ENCODE data around the gene SPAAR. TPM values are rescaled to one million over a fixed set of nuclear protein-coding genes. Genes with fewer than 3 reads are reported as not detected.
"Not testable (repeated sequence)": the region's sequence is repeated elsewhere in the genome, so short reads cannot be mapped to it uniquely, and the experiment has no call there.

Gene SPAAR
- total RNA-seq, 1 experiment from 2014 or later: not detected

DNA sequence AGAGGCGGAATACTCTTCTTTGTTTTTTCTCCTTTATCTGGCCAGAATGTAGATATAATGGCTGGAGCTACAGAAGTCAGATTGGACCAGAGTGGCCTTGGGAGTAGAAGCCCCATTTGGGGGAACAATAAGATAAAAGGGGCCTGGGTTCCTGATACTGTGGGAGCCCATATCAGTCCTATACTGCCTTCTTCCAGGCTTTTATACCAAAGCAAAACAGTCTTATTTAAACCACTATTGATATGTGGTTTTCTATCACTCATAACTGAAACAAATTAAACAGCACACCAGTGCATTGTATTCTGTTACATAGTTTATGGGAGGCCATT, 14.3 kb downstream of the SPAAR start:
- Histone ChIP-seq H3K36me3 (no peaks in the 10 kb centered on the region), H3K27ac (peak overlapping the region; percentile 95), H3K4me3 (no peak overlapping the region)

DNA sequence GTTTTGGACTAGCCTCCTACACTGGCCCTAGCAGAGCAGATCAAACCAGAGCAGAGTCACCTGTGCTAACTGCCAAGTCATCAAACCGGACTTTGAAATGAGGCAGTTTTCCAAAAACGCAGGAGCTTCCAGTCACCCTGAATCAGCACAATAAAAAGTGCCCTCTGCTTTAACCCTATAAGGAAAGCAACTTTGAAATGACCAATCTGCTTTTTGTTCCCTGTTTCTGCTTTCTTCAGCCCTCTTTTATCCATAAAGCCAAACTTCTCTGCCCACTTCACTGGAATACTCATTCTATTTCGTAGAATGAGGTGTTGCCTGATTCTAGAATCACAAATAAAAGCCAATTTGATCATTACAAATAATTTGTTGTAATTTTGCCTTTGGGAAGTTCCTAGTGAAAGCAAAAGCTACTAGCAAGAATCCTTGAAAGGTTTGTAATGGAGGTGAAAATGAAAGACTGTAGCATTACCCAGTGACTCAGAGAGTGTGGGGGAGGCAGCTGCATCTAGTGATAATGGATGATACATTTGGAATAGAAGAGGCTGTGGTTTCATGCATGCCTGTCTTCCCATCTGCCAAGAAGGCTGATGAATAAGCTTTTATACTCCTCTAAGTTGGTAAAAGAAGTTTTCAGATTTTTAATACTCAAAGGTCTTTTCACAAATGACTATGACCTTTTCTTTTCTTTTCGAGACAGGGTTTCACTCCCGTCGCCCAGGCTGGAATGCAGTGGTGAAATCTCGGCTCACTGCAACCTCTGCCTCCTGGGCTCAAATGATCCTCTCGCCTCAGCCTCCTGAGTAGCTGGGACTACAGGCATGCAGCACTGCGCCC, 14.9 kb downstream of the SPAAR start:
- Histone ChIP-seq H3K36me3 (no peaks in the 10 kb centered on the region), H3K4me1 (replicated peaks) (peaks cover 22% of the 10 kb centered on the region), H3K27ac (peak overlapping the region; percentile 95), H3K4me3 (no peak overlapping the region), H3K27me3 (replicated peaks) (no peaks in the 10 kb centered on the region), H3K9me3 (replicated peaks) (no peaks in the 10 kb centered on the region; the same call in 1 of the 2 replicates)
- DNase-seq (ENCODE audit: low read depth in 1 of 2, low spot score in 2 of 2): peak; percentile 61 to 74

More for the DNA sequence above, 14.3 kb downstream of the SPAAR start:
- H3K27me3 ChIP-seq (replicated peaks): no peaks in the 10 kb centered on the region
- peaks cover 22% of the 10 kb centered on the region for H3K4me1 ChIP-seq (replicated peaks)
- DNase-seq (ENCODE audit: low read depth in 1 of 2, low spot score in 2 of 2): no peak
- H3K9me3 ChIP-seq (replicated peaks): no peaks in the 10 kb centered on the region; the same call in 1 of the 2 replicates

DNA sequence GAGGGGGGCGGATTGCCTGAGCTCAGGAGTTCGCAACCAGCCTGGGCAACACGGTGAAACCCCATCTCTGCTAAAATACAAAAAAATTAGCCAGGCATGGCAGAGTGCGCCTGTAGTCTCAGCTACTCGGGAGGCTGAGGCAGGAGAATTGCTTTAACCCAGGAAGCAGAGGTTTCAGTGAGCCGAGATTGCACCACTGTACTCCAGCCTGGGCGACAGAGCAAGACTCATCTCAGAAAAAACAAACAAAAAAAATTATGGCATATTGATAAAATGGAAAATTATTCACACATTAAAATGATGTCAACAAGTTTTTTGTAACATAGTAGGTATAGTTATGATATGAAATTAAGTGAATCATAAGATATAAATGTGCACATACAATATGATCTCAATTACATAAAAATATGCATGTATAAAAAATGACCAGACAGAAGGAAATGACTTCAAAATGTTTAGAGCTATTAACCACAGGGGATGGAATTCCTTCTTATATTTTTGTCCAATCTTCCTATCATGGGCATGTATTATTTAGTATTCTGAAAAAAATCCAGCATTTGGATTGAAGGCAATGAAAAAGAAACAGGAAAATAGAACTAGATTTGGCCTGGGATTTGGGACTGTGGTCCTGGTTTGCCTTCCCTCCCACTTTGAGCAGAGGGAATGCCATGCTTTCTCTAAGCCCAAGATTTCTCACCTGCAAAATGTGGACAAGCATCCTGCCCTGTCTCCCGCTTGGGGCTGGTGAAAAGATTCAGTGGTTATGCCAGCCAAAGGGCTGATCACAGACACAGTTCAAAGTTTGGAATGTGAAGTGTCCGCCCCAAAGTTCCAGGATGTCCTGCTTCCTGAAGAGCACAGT, 19.5 kb downstream of the SPAAR start:
- Histone ChIP-seq H3K9me3 (replicated peaks) (no peaks in the 10 kb centered on the region; the same call in 1 of the 2 replicates), H3K36me3 (no peaks in the 10 kb centered on the region), H3K27me3 (replicated peaks) (no peaks in the 10 kb centered on the region), H3K4me3 (no peak overlapping the region), H3K27ac (no peak overlapping the region), H3K4me1 (replicated peaks) (peaks cover 15% of the 10 kb centered on the region)
- no peak for DNase-seq (ENCODE audit: low read depth in 1 of 2, low spot score in 2 of 2)

DNA sequence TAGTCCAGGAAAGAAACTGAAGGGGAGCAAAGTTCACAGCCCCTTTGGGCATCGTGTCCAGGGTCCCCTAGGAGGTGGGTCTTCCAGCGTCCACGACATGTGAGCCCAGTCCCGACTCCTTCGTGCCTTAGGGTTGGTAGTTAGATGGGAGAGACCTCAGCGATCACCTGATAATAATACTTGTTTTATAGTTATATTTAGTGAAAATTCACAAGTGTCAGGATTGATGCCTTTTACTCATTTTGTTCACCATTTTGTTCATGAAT, 20.1 kb downstream of the SPAAR start:
- peaks cover 10% of the 10 kb centered on the region for H3K4me1 ChIP-seq (replicated peaks)
- H3K36me3 ChIP-seq: no peaks in the 10 kb centered on the region
- no peaks in the 10 kb centered on the region; the same call in 1 of the 2 replicates for H3K9me3 ChIP-seq (replicated peaks)
- H3K27me3 ChIP-seq (replicated peaks): no peaks in the 10 kb centered on the region
- no peak overlapping the region for H3K4me3 ChIP-seq
- H3K27ac ChIP-seq: no peak overlapping the region
- no peak for DNase-seq (ENCODE audit: low read depth in 1 of 2, low spot score in 2 of 2)

DNA sequence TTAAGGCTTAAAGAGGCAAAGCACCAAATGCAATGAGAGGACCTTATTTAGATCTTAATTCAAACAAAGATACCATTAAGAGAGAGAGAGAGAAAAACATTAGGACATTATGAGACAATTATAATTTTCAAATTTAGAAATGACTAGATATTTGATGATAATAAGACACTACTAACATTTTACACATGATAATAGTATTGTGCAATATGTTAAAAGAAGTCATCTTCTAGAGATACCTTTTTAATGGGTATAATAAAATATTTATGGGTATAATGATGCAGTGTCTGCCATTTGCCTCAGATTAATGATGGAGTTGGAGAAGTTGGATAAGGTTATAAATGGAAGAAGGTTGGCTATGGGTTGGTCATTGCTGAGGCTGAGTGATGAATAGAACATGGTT, 21.2 kb downstream of the SPAAR start:
- Histone ChIP-seq H3K4me1 (replicated peaks) (peaks cover 6% of the 10 kb centered on the region), H3K27me3 (replicated peaks) (no peaks in the 10 kb centered on the region), H3K36me3 (no peaks in the 10 kb centered on the region), H3K4me3 (no peak overlapping the region), H3K27ac (no peak overlapping the region), H3K9me3 (replicated peaks) (no peaks in the 10 kb centered on the region)
- no peak for DNase-seq (ENCODE audit: low read depth in 1 of 2, low spot score in 2 of 2)

DNA sequence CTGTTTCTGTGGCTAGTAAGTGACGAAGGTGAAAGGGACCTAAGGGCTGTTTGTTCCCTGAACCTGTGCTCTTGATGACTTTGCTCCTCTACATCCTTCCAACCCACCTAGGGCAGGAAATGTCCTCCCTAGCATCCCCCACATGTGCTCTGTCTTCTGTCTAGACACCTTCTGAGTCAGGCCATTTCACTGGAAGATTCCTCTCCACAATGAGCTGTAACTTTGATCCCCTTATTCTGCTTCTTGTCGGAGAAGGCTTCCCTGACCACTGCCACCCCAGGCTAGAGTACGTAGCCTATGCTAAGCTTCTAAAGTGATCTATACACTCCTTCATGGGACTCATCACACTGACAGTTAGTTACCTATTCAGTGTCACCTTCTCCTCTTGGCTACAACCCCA, 21.7 kb downstream of the SPAAR start:
- H3K27ac ChIP-seq: no peak overlapping the region
- H3K9me3 ChIP-seq (replicated peaks): no peaks in the 10 kb centered on the region
- no peak overlapping the region for H3K4me3 ChIP-seq
- peaks cover 11% of the 10 kb centered on the region for H3K4me1 ChIP-seq (replicated peaks)
- no peak for DNase-seq (ENCODE audit: low read depth in 1 of 2, low spot score in 2 of 2)
- H3K27me3 ChIP-seq (replicated peaks): no peaks in the 10 kb centered on the region
- no peaks in the 10 kb centered on the region for H3K36me3 ChIP-seq

DNA sequence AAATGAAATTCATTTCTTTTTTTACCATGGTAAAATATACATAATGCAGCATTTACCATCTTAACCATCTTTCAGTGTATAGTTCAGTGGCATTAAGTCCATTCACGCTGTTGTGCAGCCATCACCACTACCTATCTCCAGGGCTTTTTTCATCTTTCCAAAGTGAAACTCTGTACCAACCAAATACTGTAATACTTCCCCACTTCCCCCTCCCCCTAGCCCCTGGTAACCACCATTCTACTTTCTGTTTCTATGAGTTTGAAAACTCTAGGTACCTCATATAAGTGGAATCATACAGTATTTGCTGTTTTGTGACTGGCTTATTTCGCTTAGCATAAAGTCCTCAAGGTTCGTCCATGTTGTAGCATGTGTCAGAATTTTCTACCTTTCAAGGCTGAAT, 23.4 kb downstream of the SPAAR start:
- H3K4me1 ChIP-seq (replicated peaks): peaks cover 27% of the 10 kb centered on the region
- no peak overlapping the region for H3K27ac ChIP-seq
- no peak overlapping the region for H3K4me3 ChIP-seq
- no peak for DNase-seq (ENCODE audit: low read depth in 1 of 2, low spot score in 2 of 2)
- no peaks in the 10 kb centered on the region for H3K9me3 ChIP-seq (replicated peaks)
- H3K36me3 ChIP-seq: no peaks in the 10 kb centered on the region
- no peaks in the 10 kb centered on the region for H3K27me3 ChIP-seq (replicated peaks)

DNA sequence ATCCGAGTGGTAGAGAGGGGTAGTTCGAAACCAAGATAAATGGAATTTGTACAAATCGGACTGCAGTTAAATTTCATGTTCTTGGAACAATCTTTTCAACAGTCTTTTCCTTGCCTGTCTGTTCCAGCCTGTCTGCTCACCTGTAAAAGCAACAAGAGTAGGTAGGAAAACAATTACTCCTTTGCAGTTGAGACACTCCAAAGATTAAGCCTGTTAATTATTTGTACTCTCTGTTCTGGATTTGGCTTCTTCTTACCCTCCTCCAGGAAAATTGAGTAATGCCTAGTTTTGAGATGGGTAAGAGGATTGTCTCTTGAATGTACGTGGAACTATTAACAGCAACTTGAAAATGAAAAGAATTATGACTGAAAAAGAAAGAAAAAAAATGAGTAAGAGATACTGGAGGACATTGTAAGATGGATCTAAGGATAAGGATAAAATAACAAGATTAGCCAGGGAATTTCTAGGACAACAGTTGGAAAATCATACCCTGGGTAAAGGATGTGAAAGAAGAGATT, 24.3 kb downstream of the SPAAR start:
- no peak overlapping the region for H3K4me3 ChIP-seq
- H3K4me1 ChIP-seq (replicated peaks): peaks cover 27% of the 10 kb centered on the region
- no peak overlapping the region for H3K27ac ChIP-seq
- DNase-seq (ENCODE audit: low read depth in 1 of 2, low spot score in 2 of 2): no peak
- no peaks in the 10 kb centered on the region for H3K9me3 ChIP-seq (replicated peaks)
- no peaks in the 10 kb centered on the region for H3K27me3 ChIP-seq (replicated peaks)
- no peaks in the 10 kb centered on the region for H3K36me3 ChIP-seq

DNA sequence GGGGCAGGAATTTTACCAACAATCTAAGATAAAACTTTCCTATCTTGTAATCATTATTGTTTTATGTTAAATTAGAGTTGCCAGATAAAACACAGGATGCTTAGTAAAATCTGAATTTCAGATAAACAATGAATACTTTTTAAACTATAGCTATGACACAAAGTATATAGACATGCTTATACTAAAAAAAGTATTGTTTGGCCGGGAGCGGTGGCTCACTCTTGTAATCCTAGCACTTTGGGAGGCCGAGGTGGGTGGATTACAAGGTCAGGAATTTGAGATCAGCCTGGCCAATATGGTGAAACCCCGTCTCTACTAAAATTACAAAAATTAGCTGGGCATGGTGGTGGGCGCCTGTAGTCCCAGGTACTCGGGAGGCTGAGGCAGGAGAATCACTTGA, 24.8 kb downstream of the SPAAR start:
- H3K27ac ChIP-seq; H3K36me3 ChIP-seq; H3K27me3 ChIP-seq (replicated peaks); DNase-seq (ENCODE audit: low read depth in 1 of 2, low spot score in 2 of 2); H3K9me3 ChIP-seq (replicated peaks); H3K4me3 ChIP-seq: not testable (repeated sequence)
- H3K4me1 ChIP-seq (replicated peaks): peaks cover 27% of the 10 kb centered on the region

DNA sequence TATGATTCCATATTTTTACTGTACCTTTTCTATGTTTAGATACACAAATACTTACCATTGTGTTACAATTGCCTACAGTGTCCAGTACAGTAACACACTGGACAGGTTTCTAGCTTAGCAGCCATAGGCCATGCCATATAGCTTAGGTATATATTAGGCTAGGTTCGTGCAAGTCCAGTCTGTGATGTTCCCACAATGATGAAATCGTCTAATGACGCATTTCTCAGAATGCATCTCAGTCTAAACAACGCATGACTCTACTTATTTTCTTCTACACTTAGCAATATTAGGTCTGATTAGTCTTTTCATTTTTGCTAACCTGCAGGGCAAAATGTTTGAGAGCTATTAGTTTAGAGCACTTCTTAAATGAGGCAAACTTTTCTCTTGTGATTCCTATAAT, 26.0 kb downstream of the SPAAR start:
- DNase-seq (ENCODE audit: low read depth in 1 of 2, low spot score in 2 of 2): no peak
- peaks cover 27% of the 10 kb centered on the region for H3K4me1 ChIP-seq (replicated peaks)
- no peaks in the 10 kb centered on the region for H3K36me3 ChIP-seq
- no peaks in the 10 kb centered on the region for H3K27me3 ChIP-seq (replicated peaks)
- peak overlapping the region; percentile 84 for H3K27ac ChIP-seq
- no peaks in the 10 kb centered on the region for H3K9me3 ChIP-seq (replicated peaks)
- H3K4me3 ChIP-seq: no peak overlapping the region

DNA sequence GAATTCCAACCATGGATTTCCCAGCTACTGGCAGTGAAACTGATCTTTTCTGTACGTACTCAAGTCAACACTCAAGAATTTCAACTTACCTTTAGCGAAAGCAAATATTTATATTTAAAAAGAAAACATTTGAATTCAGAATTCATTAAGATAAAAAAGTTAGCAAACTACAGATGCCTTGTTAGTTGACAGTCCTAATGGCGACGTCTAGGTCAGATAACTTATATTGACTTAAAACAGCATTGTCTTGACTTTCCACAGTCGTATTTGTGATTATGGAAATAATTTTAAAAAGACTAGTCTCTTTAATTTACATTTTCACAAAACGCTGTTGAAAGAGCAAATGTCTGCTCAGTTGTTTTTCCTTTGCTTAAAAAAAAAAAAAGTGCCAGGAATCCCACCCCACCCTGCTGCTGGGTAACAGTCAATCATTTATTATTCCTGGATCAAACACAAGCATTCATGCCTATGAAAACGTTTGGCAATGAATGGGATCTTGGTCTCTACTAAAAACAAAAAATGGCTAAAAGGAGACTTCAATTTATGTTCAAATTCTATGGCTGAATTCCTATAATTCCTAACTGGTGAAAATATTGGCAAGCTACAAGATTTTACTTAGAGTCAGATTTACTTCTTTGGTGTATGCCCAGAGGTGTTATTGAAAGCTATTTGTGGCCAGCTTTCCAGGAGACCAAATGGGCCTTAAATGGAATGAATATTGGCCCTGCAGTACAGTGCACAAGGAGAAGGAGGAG, 26.6 kb downstream of the SPAAR start:
- Histone ChIP-seq H3K9me3 (replicated peaks) (no peaks in the 10 kb centered on the region), H3K27ac (peak overlapping the region; percentile 84), H3K36me3 (no peaks in the 10 kb centered on the region), H3K27me3 (replicated peaks) (no peaks in the 10 kb centered on the region), H3K4me1 (replicated peaks) (peaks cover 27% of the 10 kb centered on the region), H3K4me3 (no peak overlapping the region)
- DNase-seq (ENCODE audit: low read depth in 1 of 2, low spot score in 2 of 2): peak in 1 of 2 experiments; percentile 57

DNA sequence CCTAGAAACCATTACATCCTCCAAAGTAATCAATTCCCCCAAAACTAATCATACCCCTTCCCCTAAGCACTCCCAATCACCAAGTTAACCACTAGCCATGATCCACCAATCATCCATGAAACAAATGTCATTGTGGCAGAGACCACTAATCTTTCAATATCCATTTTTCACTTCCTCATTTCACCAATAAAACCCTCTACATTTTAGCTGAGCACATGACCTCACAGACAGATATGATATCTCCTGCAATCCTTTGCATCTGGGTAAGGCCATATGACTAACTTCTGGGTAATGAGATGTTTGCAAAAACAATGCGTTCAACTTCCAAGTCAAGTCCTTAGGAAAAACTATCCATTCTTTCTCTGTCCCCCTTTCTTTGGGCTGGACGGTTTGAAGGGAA, 27.9 kb downstream of the SPAAR start:
- Histone ChIP-seq H3K27me3 (replicated peaks) (no peaks in the 10 kb centered on the region), H3K27ac (peak overlapping the region; percentile 50), H3K4me1 (replicated peaks) (peaks cover 27% of the 10 kb centered on the region), H3K4me3 (no peak overlapping the region), H3K9me3 (replicated peaks) (no peaks in the 10 kb centered on the region), H3K36me3 (no peaks in the 10 kb centered on the region)
- no peak for DNase-seq (ENCODE audit: low read depth in 1 of 2, low spot score in 2 of 2)

DNA sequence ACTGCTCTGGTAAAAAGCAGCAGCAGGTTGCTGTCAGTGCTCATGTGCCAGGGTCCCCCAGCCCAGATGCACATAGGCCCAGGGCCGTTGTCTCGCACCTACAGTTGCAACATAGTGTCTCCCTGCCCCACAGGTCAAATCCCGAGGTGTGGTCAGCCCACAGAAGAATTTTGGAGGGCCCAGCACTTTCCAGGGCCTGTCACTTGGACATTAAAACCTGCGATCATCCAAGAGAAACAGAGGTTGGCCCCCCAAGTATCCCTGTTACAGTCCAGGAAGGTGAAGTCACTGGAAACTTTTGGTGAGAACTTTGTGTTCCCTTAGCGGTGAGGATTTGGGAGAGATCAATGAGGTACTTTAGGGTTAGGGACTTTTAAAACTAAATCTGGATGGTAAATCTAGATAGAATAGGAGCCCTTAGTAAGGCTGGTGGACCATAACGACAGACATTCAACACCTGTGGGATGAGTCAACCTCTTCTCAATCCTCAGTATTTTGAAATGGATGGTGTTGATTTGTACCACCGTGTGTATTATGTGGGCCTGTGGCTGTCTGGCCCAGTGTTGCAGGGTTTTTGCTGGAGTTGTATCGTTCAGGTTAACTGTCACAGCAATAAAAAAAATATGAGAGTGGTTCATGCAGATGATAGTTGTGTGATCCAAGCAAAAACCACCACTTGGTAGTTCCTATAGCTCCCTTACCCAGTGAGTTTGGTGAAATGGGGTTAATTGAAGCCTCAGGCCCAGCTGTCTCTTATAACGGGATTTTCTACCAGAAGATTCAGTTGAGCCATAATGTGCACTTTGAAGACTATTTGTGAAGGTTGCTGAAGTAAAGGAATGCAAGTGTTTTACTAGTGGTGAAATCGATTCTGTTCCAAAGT, 29.4 kb downstream of the SPAAR start:
- Histone ChIP-seq H3K36me3 (no peaks in the 10 kb centered on the region), H3K27me3 (replicated peaks) (no peaks in the 10 kb centered on the region), H3K27ac (no peak overlapping the region), H3K9me3 (replicated peaks) (no peaks in the 10 kb centered on the region), H3K4me1 (replicated peaks) (peaks cover 27% of the 10 kb centered on the region), H3K4me3 (no peak overlapping the region)
- DNase-seq (ENCODE audit: low read depth in 1 of 2, low spot score in 2 of 2): no peak
